DMS53 (cell line): ENCODE data around the gene SDC3.

Experiments
- DNase-seq: peaks from one replicate; lab custom pipeline; 2025; lab: John Stamatoyannopoulos, UW

The SDC3 gene

GRCh38 chr1:30928171-30928570 lies 19.6 kb upstream of the SDC3 start:
- no peak for DNase-seq

GRCh38 chr1:30927448-30927847 lies 18.9 kb upstream of the SDC3 start:
- DNase-seq, result no peak

- DNase-seq, result no peak
Observed at GRCh38 chr1:30923597-30923996, 15.0 kb upstream of the SDC3 start.

GRCh38 chr1:30920827-30921226 lies 12.3 kb upstream of the SDC3 start:
- no peak for DNase-seq

GRCh38 chr1:30919025-30919881 lies 10.7 kb upstream of the SDC3 start:
- peak; percentile 61 for DNase-seq

GRCh38 chr1:30916296-30916695 lies 7.7 kb upstream of the SDC3 start:
- DNase-seq, result no peak

- DNase-seq, result no peak
Observed at GRCh38 chr1:30915491-30916230, 7.1 kb upstream of the SDC3 start.

- peak; percentile 32 for DNase-seq
Observed at GRCh38 chr1:30914931-30915330, 6.4 kb upstream of the SDC3 start.

GRCh38 chr1:30914587-30914922 lies 6.0 kb upstream of the SDC3 start:
- DNase-seq, result no peak

GRCh38 chr1:30912913-30913652 lies 4.5 kb upstream of the SDC3 start:
- no peak for DNase-seq

- DNase-seq, result no peak
Observed at GRCh38 chr1:30912224-30912623, 3.7 kb upstream of the SDC3 start.

- DNase-seq, result peak; percentile 91
Observed at GRCh38 chr1:30911059-30911954, 2.7 kb upstream of the SDC3 start.

- DNase-seq, result peak; percentile 76
Observed at GRCh38 chr1:30909365-30910068, 959 bp upstream of the SDC3 start.

- no peak for DNase-seq
Observed at GRCh38 chr1:30908316-30908695, 252 bp downstream of the SDC3 start.

- no peak for DNase-seq
Observed at GRCh38 chr1:30907481-30908315, 860 bp downstream of the SDC3 start.

- no peak for DNase-seq
Observed at GRCh38 chr1:30906631-30907441, 1.7 kb downstream of the SDC3 start.

GRCh38 chr1:30905916-30906620 lies 2.5 kb downstream of the SDC3 start:
- peak; percentile 46 for DNase-seq

- no peak for DNase-seq
Observed at GRCh38 chr1:30905403-30905802, 3.2 kb downstream of the SDC3 start.

GRCh38 chr1:30904962-30905335 lies 3.6 kb downstream of the SDC3 start:
- DNase-seq, result no peak
